Activated naive CD4-positive, alpha-beta T cell treated with anti-CD3 and anti-CD28 coated beads, Interleukin-2, amount 50 U/mL, for 24 hours (primary cell): ENCODE data around the gene ARL14.

Experiments used
- H3K27ac Mint-ChIP-seq: one replicate; pipeline ENCODE4 v1.8.0; 2021; ENCODE audit warnings: mild to moderate bottlenecking, mixed read lengths
- H3K27me3 Mint-ChIP-seq: one replicate; pipeline ENCODE4 v1.8.0; 2021; ENCODE audit warnings: mixed read lengths
- H3K36me3 Mint-ChIP-seq: one replicate; pipeline ENCODE4 v1.8.0; 2021; ENCODE audit warnings: mixed read lengths
- H3K4me1 Mint-ChIP-seq: one replicate; pipeline ENCODE4 v1.8.0; 2021; ENCODE audit warnings: mixed read lengths
- H3K4me3 Mint-ChIP-seq: one replicate; pipeline ENCODE4 v1.8.0; 2021; ENCODE audit warnings: mild to moderate bottlenecking, mixed read lengths
- H3K9me3 Mint-ChIP-seq: one replicate; pipeline ENCODE4 v1.8.0; 2021; ENCODE audit warnings: mixed read lengths

Gene ARL14

DNA sequence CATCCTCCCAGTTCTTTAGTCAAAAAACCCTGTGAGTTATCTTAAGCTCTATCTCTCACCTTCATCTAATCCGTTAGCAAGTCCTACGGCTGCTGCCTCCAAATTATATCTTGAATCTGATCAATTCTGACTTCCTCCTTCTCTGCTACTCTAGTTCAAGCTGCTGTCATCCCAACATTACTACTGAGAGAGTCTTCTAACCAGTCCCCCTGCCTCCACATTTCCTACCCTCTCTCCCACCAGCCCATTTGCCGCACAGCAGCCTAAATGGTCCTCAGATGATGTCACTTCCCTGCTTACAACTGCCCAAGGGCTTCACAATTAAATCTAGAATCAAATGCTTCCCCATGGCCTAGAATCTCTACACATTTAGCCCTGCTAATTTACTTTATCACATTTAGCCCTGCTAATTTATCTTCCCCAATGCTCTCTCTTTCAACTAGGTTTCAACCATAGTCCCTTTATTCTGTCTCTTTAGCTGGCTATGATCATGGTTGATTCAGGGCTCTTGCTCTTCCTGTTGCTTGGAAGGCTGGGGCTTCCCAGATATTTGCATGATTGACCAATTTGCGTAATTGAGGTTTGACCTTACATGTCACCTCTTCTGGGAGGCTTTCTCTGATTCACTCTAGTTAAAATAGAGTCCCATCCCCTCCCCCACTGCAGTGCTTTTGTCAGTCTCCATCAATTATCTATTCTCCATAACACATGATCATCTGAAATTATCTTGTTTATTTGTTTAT is 11.0 kb upstream of the ARL14 start:
- Mint-ChIP-seq H3K4me3 (no peak overlapping the region), H3K27me3 (peaks cover 10% of the 10 kb centered on the region), H3K9me3 (no peaks in the 10 kb centered on the region), H3K4me1 (peaks cover 7% of the 10 kb centered on the region), H3K36me3 (no peaks in the 10 kb centered on the region), H3K27ac (no peak overlapping the region)

DNA sequence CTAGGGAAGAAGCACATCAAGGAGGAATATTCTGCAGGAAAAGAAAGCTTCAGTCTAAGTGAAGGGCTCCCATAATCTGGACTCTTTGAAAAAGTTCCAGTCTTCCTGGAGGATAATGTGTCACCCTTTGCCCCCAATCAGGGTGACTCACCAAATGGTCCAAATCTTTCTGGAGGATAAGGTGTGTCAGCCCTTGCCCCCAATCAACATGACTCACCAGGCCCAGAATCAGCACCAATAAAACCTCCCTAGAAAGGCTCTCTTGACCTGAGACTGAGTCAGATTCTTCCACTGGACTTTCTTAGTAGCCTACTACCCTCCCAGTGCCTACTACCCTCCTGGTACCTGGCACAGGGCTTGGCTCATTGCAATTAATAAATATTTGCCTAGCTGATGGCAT is 9.5 kb upstream of the ARL14 start:
- Mint-ChIP-seq H3K27me3 (peaks cover 7% of the 10 kb centered on the region), H3K4me3 (no peak overlapping the region), H3K36me3 (no peaks in the 10 kb centered on the region), H3K4me1 (peaks cover 7% of the 10 kb centered on the region), H3K9me3 (no peaks in the 10 kb centered on the region), H3K27ac (no peak overlapping the region)

DNA sequence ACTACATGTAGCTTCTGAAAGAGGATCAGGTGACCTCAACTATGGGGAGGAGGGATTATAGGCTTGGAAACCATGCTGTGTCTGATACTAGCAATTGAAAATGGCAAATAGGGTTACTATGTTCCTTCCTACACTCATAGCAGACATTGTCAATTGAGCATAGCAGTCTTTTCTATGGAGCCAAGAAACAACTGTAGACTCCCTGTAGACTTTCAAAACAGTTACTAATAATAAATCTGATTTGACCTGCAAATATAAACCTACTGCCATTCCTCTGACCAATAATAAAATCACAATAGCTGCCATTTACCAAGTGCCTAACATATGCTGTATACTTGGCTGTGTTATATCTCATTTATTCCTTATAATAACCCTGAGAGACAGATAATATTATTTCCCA is 8.5 kb upstream of the ARL14 start:
- Mint-ChIP-seq H3K4me1 (peaks cover 7% of the 10 kb centered on the region), H3K4me3 (no peak overlapping the region), H3K9me3 (no peaks in the 10 kb centered on the region), H3K27me3 (peaks cover 7% of the 10 kb centered on the region), H3K36me3 (no peaks in the 10 kb centered on the region), H3K27ac (no peak overlapping the region)

DNA sequence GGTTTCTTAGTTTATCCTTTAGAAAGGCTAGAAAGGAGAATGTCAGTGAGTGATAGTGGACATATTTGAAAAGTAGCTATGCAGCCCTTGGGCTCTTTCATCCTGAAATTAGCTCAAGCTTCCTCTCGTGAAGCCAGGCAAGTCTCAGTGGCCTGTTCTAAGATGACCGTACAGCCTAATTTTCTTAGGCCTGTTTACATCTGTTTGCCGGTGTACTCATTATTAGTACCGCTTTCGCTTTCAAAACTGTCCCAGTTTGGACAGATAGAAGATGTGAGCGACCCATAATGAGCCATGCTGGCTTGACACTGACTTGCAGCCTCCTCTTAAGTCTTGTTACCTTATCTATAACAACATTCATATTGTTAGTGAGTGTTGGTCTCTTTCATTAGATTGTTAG is 5.7 kb upstream of the ARL14 start:
- H3K4me3 Mint-ChIP-seq, result no peak overlapping the region
- H3K4me1 Mint-ChIP-seq, result no peaks in the 10 kb centered on the region
- H3K9me3 Mint-ChIP-seq, result no peaks in the 10 kb centered on the region
- no peaks in the 10 kb centered on the region for H3K36me3 Mint-ChIP-seq
- no peak overlapping the region for H3K27ac Mint-ChIP-seq
- H3K27me3 Mint-ChIP-seq, result peaks cover 7% of the 10 kb centered on the region

DNA sequence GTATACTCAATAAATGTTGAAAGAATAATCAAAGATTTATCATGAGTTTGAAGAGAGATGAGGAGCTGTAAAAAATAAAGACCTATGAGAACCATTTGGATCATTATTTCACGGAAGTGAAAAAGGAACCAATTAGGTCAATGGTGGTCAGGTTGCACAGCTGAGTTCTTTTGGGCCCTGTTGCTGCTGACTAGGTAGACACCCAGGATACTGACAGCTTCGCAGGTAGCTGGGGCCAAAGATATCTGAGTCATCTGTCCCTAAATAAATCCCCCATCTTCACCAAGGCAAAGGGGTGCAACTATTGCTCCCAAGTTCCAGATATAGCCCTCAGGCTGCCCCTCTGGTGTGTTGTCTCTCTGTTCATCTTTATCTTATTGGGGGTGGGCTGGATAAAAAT is 5.0 kb upstream of the ARL14 start:
- no peaks in the 10 kb centered on the region for H3K4me1 Mint-ChIP-seq
- no peak overlapping the region for H3K4me3 Mint-ChIP-seq
- H3K9me3 Mint-ChIP-seq, result no peaks in the 10 kb centered on the region
- H3K27ac Mint-ChIP-seq, result no peak overlapping the region
- no peaks in the 10 kb centered on the region for H3K36me3 Mint-ChIP-seq
- peaks cover 5% of the 10 kb centered on the region for H3K27me3 Mint-ChIP-seq

DNA sequence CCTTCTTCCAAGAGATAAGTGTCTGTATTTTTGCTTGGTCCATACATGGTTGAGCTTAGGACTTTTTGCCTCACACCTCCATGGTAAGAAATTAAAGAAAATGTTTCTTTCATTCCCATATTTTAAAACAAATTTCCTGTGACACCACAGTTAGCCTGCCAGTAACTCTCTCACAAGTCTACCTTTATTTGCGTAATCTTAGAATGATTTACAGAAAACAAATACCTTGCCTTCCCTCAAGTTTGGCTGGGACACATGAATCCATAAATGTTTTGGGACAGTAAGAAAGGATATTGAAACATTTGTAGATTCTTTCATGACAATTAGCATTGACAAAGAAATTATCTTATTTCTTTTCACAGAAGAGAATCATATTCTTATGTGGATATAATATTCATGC is 3.8 kb upstream of the ARL14 start:
- H3K4me3 Mint-ChIP-seq, result no peak overlapping the region
- H3K4me1 Mint-ChIP-seq, result no peaks in the 10 kb centered on the region
- peaks cover 4% of the 10 kb centered on the region for H3K27me3 Mint-ChIP-seq
- no peaks in the 10 kb centered on the region for H3K36me3 Mint-ChIP-seq
- H3K27ac Mint-ChIP-seq, result no peak overlapping the region
- no peaks in the 10 kb centered on the region for H3K9me3 Mint-ChIP-seq

DNA sequence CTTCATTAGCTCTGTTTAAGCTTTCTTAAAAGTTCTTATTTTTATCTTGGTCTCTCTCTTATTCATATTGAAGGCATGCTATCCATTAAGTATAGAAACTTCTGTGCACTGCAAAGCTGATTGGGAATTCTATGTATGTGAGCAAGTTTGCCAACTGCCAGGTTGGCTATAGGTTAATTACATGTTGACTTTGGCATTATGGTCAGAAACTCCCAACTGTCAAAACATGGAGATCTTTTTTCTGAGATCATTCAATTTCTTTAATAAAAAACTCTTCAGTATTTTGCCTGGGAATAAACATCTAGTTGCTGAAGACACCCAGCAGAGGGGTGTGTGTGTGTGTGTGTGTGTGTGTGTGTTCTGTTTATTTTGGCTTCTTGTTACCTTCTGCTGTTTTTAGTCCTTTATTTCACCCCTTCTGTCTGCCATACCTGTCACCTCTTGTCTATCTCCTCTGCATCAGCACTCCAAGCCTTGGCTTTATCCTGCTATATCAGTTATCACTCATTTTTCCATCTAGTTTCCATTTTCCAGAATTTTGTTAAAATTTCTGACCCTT is 1.3 kb upstream of the ARL14 start:
- Mint-ChIP-seq H3K4me3 (no peak overlapping the region), H3K4me1 (no peaks in the 10 kb centered on the region), H3K27me3 (peaks cover 4% of the 10 kb centered on the region), H3K9me3 (no peaks in the 10 kb centered on the region), H3K27ac (no peak overlapping the region), H3K36me3 (no peaks in the 10 kb centered on the region)

DNA sequence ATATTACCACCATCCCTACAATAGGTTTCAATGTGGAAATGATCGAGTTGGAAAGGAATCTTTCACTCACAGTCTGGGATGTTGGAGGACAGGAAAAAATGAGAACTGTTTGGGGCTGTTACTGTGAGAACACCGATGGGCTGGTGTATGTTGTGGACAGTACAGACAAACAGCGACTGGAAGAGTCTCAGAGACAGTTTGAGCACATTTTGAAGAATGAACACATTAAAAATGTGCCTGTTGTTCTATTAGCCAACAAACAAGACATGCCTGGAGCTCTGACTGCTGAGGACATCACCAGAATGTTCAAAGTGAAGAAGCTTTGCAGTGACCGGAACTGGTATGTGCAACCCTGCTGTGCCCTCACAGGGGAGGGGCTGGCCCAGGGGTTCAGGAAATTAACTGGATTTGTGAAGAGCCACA is 510 bp downstream of the ARL14 start:
- H3K27me3 Mint-ChIP-seq, result peaks cover 4% of the 10 kb centered on the region
- H3K4me1 Mint-ChIP-seq, result no peaks in the 10 kb centered on the region
- H3K4me3 Mint-ChIP-seq, result no peak overlapping the region
- no peaks in the 10 kb centered on the region for H3K9me3 Mint-ChIP-seq
- no peaks in the 10 kb centered on the region for H3K36me3 Mint-ChIP-seq
- H3K27ac Mint-ChIP-seq, result no peak overlapping the region

DNA sequence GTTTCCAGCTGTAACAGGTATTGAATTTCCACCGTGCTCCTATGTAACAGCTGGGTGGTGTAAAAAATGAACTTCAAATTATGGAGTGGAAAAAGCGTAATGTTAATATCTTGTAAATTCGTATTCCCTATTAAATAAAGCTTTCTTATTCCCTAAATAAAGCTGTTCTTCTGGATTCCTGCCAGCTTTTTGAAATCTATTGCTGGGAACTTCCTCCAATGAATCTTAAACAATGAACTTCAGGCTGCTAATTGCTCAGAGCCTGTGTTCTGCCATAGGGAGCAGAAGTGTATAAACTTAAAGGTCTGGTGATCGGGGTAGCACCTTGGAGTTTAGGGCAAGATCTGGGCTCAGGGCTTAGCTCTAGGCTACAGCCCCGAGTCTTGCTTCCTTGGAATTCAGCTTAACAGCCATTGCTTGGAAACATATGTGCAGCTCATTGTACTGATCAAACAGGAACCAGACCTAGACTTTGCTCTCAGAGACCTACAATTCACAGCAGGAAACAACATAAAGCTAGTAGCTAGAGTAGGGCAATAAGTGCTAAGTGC is 1.4 kb downstream of the ARL14 start:
- Mint-ChIP-seq H3K36me3 (no peaks in the 10 kb centered on the region), H3K27ac (no peak overlapping the region), H3K27me3 (peaks cover 4% of the 10 kb centered on the region), H3K4me1 (no peaks in the 10 kb centered on the region), H3K4me3 (no peak overlapping the region), H3K9me3 (no peaks in the 10 kb centered on the region)

DNA sequence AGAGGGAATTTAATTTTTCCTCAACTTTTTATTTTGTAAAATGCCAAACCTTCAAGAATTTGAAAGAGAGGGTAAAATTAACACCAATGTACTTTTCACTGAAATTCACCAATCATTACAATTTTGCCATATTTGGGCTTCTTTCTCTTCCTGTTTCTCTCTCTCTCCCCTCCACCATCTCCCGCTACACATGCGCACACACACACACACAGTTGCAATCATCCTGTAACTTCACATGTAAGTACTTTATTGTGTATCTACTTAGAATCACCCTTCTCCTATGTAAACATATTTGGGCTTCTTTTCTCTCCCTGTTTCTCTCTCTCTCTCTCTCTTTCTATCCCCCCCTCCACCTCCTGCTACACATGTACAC is 7.4 kb downstream of the ARL14 start:
- H3K4me1 Mint-ChIP-seq, result no peaks in the 10 kb centered on the region
- no peaks in the 10 kb centered on the region for H3K9me3 Mint-ChIP-seq
- H3K4me3 Mint-ChIP-seq, result no peak overlapping the region
- H3K36me3 Mint-ChIP-seq, result no peaks in the 10 kb centered on the region
- H3K27me3 Mint-ChIP-seq, result peaks cover 1% of the 10 kb centered on the region
- no peak overlapping the region for H3K27ac Mint-ChIP-seq

DNA sequence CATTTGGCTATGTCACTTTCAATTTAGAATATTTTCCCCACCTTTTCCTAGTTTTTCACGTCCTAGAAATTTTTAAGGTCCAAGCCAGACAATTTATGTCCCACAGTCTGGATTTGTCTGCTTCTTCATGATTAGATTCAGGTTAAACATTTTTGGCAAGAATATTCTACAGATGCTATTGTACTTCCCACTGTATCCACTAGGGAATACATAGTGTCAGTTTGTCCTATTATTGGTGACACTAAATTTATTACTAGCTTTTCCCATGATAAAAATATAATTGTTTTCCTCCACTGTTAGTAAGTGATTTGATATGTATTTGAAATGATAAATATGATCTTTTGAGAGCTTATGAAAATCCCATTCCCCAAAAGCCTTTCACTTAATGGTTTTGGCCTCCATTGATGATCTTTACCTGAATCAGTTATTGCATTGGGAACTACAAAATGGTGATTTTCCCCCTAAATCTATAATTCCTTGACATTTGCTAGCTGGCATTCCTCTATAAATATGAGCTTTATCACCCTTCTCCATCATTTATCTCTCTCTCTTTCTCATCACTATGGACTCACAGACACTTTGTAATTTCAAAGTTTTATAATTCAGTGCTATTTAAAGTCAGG is 8.3 kb downstream of the ARL14 start:
- Mint-ChIP-seq H3K4me3 (no peak overlapping the region), H3K27me3 (peaks cover 1% of the 10 kb centered on the region), H3K36me3 (no peaks in the 10 kb centered on the region), H3K9me3 (no peaks in the 10 kb centered on the region), H3K27ac (no peak overlapping the region), H3K4me1 (no peaks in the 10 kb centered on the region)

DNA sequence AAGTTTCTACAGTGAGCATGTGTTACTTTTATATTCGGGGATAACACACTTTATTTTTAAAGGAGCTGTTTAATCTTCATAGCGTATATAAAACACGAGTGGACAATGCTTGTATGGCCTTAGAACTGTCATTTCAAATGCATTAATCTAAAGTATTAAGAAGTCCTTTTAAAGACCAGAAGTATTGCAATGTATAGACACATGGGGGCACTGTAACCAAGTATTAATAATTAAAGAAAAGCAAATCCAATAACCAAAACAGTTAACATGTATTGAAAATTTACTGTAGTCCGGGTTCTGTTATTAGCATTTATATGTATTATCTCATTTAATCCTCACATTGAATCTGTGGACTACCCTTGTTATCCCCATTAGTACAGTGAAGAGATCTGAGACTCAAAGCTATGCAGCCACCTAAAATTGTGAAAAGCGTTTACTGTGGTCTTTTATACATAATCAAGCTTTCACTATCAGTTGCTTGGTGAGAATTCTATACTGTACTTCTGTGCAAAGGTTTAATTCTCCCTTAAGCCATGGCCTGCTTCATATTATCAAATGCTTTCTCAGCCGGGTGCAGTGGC is 10.1 kb downstream of the ARL14 start:
- H3K27me3 Mint-ChIP-seq, result no peaks in the 10 kb centered on the region
- H3K9me3 Mint-ChIP-seq, result no peaks in the 10 kb centered on the region
- no peaks in the 10 kb centered on the region for H3K36me3 Mint-ChIP-seq
- no peak overlapping the region for H3K27ac Mint-ChIP-seq
- no peaks in the 10 kb centered on the region for H3K4me1 Mint-ChIP-seq
- no peak overlapping the region for H3K4me3 Mint-ChIP-seq

DNA sequence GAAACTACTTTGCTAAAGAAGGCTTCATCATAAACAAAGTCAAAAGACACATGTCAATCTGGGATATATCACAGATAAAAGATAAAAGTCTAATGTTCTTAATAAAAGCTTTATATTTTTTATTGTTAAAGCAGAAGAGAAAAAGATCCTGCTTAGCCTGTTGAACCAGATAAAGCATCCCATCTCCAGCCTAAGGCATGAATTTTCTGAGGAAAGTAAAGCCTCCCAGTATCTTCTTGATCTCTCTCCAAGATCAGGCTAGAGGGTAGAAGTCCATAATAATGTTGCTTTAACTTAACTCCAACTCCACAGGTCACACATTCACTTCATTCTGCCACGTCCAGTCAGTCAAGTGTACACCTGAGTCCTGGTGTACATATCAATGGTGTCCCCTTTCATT is 14.2 kb downstream of the ARL14 start:
- Mint-ChIP-seq H3K9me3 (no peaks in the 10 kb centered on the region), H3K4me3 (no peak overlapping the region), H3K36me3 (no peaks in the 10 kb centered on the region), H3K4me1 (no peaks in the 10 kb centered on the region), H3K27me3 (no peaks in the 10 kb centered on the region), H3K27ac (no peak overlapping the region)

DNA sequence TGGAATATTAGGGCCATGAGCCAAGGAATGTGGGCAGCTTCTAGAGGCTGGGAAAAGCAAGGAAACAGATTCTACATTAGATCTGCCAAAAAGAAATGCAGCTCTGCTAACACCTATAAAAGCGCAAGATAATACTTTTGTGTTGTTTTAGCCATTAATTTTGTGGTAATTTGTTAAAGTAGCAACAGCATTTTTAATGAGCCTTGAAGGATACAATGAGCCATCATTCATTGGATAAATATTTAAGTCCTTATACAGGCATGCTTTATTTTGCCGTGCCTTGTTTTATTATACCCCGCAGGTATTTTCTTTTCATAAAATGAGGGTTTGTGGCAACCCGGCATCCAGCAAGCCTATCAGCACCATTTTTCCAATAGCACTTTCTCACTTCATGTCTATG is 15.0 kb downstream of the ARL14 start:
- H3K27me3 Mint-ChIP-seq, result no peaks in the 10 kb centered on the region
- H3K4me3 Mint-ChIP-seq, result no peak overlapping the region
- no peak overlapping the region for H3K27ac Mint-ChIP-seq
- H3K36me3 Mint-ChIP-seq, result no peaks in the 10 kb centered on the region
- H3K4me1 Mint-ChIP-seq, result no peaks in the 10 kb centered on the region
- no peaks in the 10 kb centered on the region for H3K9me3 Mint-ChIP-seq

DNA sequence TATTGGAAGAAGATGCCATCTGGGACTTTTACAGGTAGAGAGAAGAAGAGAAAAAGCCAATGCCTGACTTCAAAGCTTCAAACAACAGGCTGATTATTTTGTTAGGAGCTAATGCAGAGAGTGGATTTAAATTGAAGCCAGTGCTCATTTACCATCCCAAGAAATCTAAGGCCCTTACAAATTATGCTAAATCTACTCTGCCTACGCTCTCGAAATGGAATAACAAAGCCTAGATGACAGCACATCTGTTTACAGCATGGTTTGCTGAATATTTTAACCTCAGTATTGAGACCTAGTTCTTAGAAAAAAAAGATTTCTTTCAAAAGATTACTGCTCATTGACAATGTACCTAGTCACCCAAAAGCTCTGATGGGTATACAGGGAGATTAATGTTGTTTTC is 16.2 kb downstream of the ARL14 start:
- no peaks in the 10 kb centered on the region for H3K9me3 Mint-ChIP-seq
- H3K4me3 Mint-ChIP-seq, result no peak overlapping the region
- H3K27me3 Mint-ChIP-seq, result no peaks in the 10 kb centered on the region
- H3K4me1 Mint-ChIP-seq, result no peaks in the 10 kb centered on the region
- H3K27ac Mint-ChIP-seq, result no peak overlapping the region
- no peaks in the 10 kb centered on the region for H3K36me3 Mint-ChIP-seq

DNA sequence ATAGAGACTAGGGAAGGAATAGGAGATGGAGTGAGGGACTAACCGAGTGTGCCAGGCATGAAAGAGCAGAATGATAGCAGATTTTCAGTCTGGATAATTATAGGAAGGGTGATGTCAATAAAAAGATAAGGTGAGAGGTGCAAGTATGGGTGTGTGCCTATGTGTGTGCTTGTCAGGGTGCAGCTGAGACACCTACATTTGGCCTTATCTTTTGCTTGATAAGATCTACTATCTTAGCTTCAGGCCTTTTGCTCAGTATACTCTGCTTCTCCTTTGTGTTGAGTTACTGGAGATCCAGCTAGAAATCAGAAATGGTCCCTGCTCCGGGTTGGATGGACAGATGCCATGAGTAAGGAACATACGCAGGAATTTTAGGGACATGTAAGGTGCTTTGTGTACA is 17.4 kb downstream of the ARL14 start:
- H3K27ac Mint-ChIP-seq, result no peak overlapping the region
- H3K9me3 Mint-ChIP-seq, result no peaks in the 10 kb centered on the region
- H3K36me3 Mint-ChIP-seq, result no peaks in the 10 kb centered on the region
- no peaks in the 10 kb centered on the region for H3K4me1 Mint-ChIP-seq
- no peaks in the 10 kb centered on the region for H3K27me3 Mint-ChIP-seq
- H3K4me3 Mint-ChIP-seq, result no peak overlapping the region
